Common myeloid progenitor, CD34-positive (primary cell): ENCODE results near the gene GDA.
A peak's percentile ranks its signal among the peaks of the same experiment; 100 is the strongest.
"Not testable (repeated sequence)": the region's sequence is repeated elsewhere in the genome, so short reads cannot be mapped to it uniquely, and the experiment has no call there.

Experiments
- CTCF ChIA-PET: fragments of 350-600 bp; sonication (Branson Sonifier 250); formaldehyde crosslinking; loops from one replicate; lab custom pipeline; 2021; ENCODE audit warnings: antibody characterized with exemption; lab: Charles Lee
- POLR2A ChIA-PET: fragments of 350-600 bp; sonication (Branson Sonifier 250); formaldehyde crosslinking; loops from one replicate; lab custom pipeline; 2021; ENCODE audit warnings: antibody characterized with exemption; lab: Charles Lee
- DNase-seq, 3 donors: peaks; one replicate each; pipeline versions ENCODE4 v3.0.0 to v3.0.0-alpha.2; 2013
- H3K27ac ChIP-seq, 2 experiments: 1 replicate in 1 of 2; 2 replicates in 1 of 2; pipeline ENCODE4 v1.7.0; 2013; ENCODE audit warnings: inconsistent platforms in 2 of 2, low read length in 2 of 2, mild to moderate bottlenecking in 2 of 2, low read depth in 1 of 2, moderate library complexity in 1 of 2; ENCODE audit not compliant: severe bottlenecking in 2 of 2, insufficient read depth in 1 of 2, poor library complexity in 1 of 2
- H3K27me3 ChIP-seq, 5 experiments: replicated peaks in 2 of 5; 1 replicate in 3 of 5; 2 replicates in 2 of 5; pipeline versions ENCODE4 v1.6.1 to v1.7.0; 2013; ENCODE audit warnings: low read length in 4 of 5, mild to moderate bottlenecking in 2 of 5, moderate library complexity in 2 of 5, inconsistent platforms in 1 of 5; ENCODE audit not compliant: insufficient read depth in 5 of 5, control insufficient read depth in 4 of 5
- H3K36me3 ChIP-seq, 4 experiments: 1 replicate in 2 of 4; 2 replicates in 2 of 4; pipeline versions ENCODE4 v1.6.1 to v1.7.0; 2013; ENCODE audit warnings: low read length in 3 of 4, control low read depth in 1 of 4, mild to moderate bottlenecking in 1 of 4; ENCODE audit not compliant: control insufficient read depth in 4 of 4, insufficient read depth in 4 of 4
- H3K4me1 ChIP-seq, 4 experiments: 1 replicate in 3 of 4; 2 replicates in 1 of 4; pipeline versions ENCODE4 v1.6.1 to v1.7.1; 2013; ENCODE audit warnings: low read length in 3 of 4, mild to moderate bottlenecking in 3 of 4, control low read depth in 1 of 4, inconsistent platforms in 1 of 4, moderate library complexity in 1 of 4; ENCODE audit not compliant: control insufficient read depth in 4 of 4, insufficient read depth in 4 of 4; ENCODE audit errors: control extremely low read depth in 1 of 4
- H3K4me3 ChIP-seq, 7 experiments: 1 replicate in 4 of 7; 2 replicates in 3 of 7; pipeline versions ENCODE4 v1.5.1 to v1.7.0; 2013; ENCODE audit warnings: mild to moderate bottlenecking in 7 of 7, low read length in 6 of 7, moderate library complexity in 6 of 7, inconsistent platforms in 2 of 7, low read depth in 2 of 7, control low read depth in 1 of 7; ENCODE audit not compliant: insufficient read depth in 4 of 7, control insufficient read depth in 1 of 7; ENCODE audit errors: extremely low read depth in 1 of 7
- H3K9me3 ChIP-seq, 5 experiments: 1 replicate in 4 of 5; 2 replicates in 1 of 5; pipeline versions ENCODE4 v1.6.1 to v1.7.1; 2013; ENCODE audit warnings: low read length in 4 of 5, mild to moderate bottlenecking in 2 of 5, inconsistent platforms in 1 of 5, low read depth in 1 of 5, moderate library complexity in 1 of 5; ENCODE audit not compliant: control insufficient read depth in 4 of 5, insufficient read depth in 2 of 5; ENCODE audit errors: control extremely low read depth in 1 of 5
- WGBS: methylation state at CpG from one replicate; pipeline ENCODE4 v1.1.5; 2013; ENCODE audit not compliant: insufficient coverage; 5-methylcytosine and 5-hydroxymethylcytosine counted together

The GDA gene

GRCh38 chr9:72291576-72291975 is 142.3 kb downstream of the GDA start:
- H3K27ac ChIP-seq, H3K9me3 ChIP-seq, H3K4me3 ChIP-seq, H3K36me3 ChIP-seq, POLR2A ChIA-PET, DNase-seq, H3K27me3 ChIP-seq: not testable (repeated sequence)
- WGBS: 87% methylated on average over 3 of the region's 5 CpGs
- CTCF ChIA-PET: interaction anchor here (0.9 to 4.2 kb wide), 5 partner anchors 11 to 301 kb away, joined by 3 to 20 read pairs (median 5); no protein-coding TSS in a partner anchor
- peaks cover 0 to 12% (median 6%) of the 10 kb centered on the region in 4 experiments for H3K4me1 ChIP-seq

GRCh38 chr9:72292256-72292682 is 143.0 kb downstream of the GDA start:
- no peaks in the 10 kb centered on the region for H3K27me3 ChIP-seq
- ChIA-PET POLR2A (no interaction called here), CTCF (interaction anchor here (0.6 to 4.2 kb wide), 13 partner anchors 9 to 530 kb away, joined by 3 to 20 read pairs (median 4); no protein-coding TSS in a partner anchor)
- H3K4me1 ChIP-seq: peaks cover 0 to 12% (median 6%) of the 10 kb centered on the region in 4 experiments
- no peaks in the 10 kb centered on the region for H3K9me3 ChIP-seq
- H3K36me3 ChIP-seq: no peaks in the 10 kb centered on the region
- WGBS: 89% methylated on average over 1 of the region's 2 CpGs
- H3K27ac ChIP-seq: no peak overlapping the region
- DNase-seq: peak; percentile 30 to 56 (median 44)
- H3K4me3 ChIP-seq: no peak overlapping the region

GRCh38 chr9:72292874-72293607 is 143.8 kb downstream of the GDA start:
- ChIA-PET CTCF (interaction anchor here (1.1 to 4.2 kb wide), 11 partner anchors 9 to 529 kb away, joined by 3 to 20 read pairs (median 4); no protein-coding TSS in a partner anchor), POLR2A (no interaction called here)
- Histone ChIP-seq H3K4me1 (peaks cover 0 to 12% (median 6%) of the 10 kb centered on the region in 4 experiments), H3K4me3 (no peak overlapping the region), H3K36me3 (no peaks in the 10 kb centered on the region), H3K27me3 (no peaks in the 10 kb centered on the region), H3K27ac (no peak overlapping the region), H3K9me3 (no peaks in the 10 kb centered on the region)
- 100% methylated on average over 1 of the region's 5 CpGs for WGBS
- peak in 2 of 3 donors; percentile 53 to 59 for DNase-seq

- Histone ChIP-seq H3K27ac (no peak overlapping the region), H3K27me3 (no peaks in the 10 kb centered on the region), H3K36me3 (no peaks in the 10 kb centered on the region), H3K4me3 (no peak overlapping the region), H3K4me1 (peaks cover 0 to 12% (median 6%) of the 10 kb centered on the region in 4 experiments), H3K9me3 (no peaks in the 10 kb centered on the region)
- CTCF ChIA-PET: interaction anchor here (0.6 to 1.2 kb wide), 3 partner anchors 149 to 301 kb away, joined by 3 read pairs; no protein-coding TSS in a partner anchor
- POLR2A ChIA-PET: no interaction called here
- no peak for DNase-seq
- 92% methylated on average over 3 of the region's 7 CpGs for WGBS
Measured at GRCh38 chr9:72294936-72295335, 145.7 kb downstream of the GDA start.

GRCh38 chr9:72297516-72297915 is 148.3 kb downstream of the GDA start:
- Histone ChIP-seq H3K9me3 (no peaks in the 10 kb centered on the region), H3K27me3 (no peaks in the 10 kb centered on the region), H3K4me3 (no peak overlapping the region), H3K4me1 (peaks cover 0 to 9% (median 4%) of the 10 kb centered on the region in 4 experiments), H3K27ac (no peak overlapping the region), H3K36me3 (no peaks in the 10 kb centered on the region)
- DNase-seq: no peak
- ChIA-PET POLR2A (no interaction called here), CTCF (interaction anchor here (0.8 to 1.6 kb wide), 2 partner anchors 17 to 295 kb away, joined by 3 to 4 read pairs; no protein-coding TSS in a partner anchor)
- WGBS: 100% methylated on average over 1 of the region's 3 CpGs

GRCh38 chr9:72299017-72299603 is 149.9 kb downstream of the GDA start:
- H3K27me3 ChIP-seq: no peaks in the 10 kb centered on the region
- no peak overlapping the region for H3K27ac ChIP-seq
- ChIA-PET CTCF (interaction anchor here (1.1 kb wide), 1 partner anchor 558 kb away, joined by 3 read pairs; no protein-coding TSS in a partner anchor), POLR2A (no interaction called here)
- H3K36me3 ChIP-seq: no peaks in the 10 kb centered on the region
- H3K4me3 ChIP-seq: no peak overlapping the region
- H3K4me1 ChIP-seq: no peaks in the 10 kb centered on the region
- WGBS: 95% methylated on average over 7 of the region's 8 CpGs
- no peak for DNase-seq
- H3K9me3 ChIP-seq: no peaks in the 10 kb centered on the region

- Histone ChIP-seq H3K4me1 (peaks cover 6 to 14% (median 12%) of the 10 kb centered on the region in 4 experiments), H3K36me3 (no peaks in the 10 kb centered on the region), H3K27ac (no peak overlapping the region), H3K9me3 (no peaks in the 10 kb centered on the region), H3K27me3 (no peaks in the 10 kb centered on the region), H3K4me3 (no peak overlapping the region)
- POLR2A ChIA-PET: no interaction called here
- DNase-seq: no peak
- 96% methylated on average over 3 of the region's 4 CpGs for WGBS
- CTCF ChIA-PET: no interaction called here
Measured at GRCh38 chr9:72300873-72301272, 151.6 kb downstream of the GDA start.
